Loucy (cell line): ENCODE results near the gene NUTM2A.
"Not testable (repeated sequence)": the region's sequence is repeated elsewhere in the genome, so short reads cannot be mapped to it uniquely, and the experiment has no call there.

Experiments used
- EZH2phosphoT487 ChIP-seq: fragments of 200-600 bp; IDR thresholded peaks from 2 replicates; pipeline ENCODE4 v1.6.1; 2018; ENCODE audit warnings: antibody characterized with exemption, mild to moderate bottlenecking, moderate library complexity, borderline replicate concordance
- TF ChIP-seq, protein P1 (sequence below): fragments of 200-600 bp; sonication (generic); conservative IDR thresholded peaks from 2 replicates; pipeline ENCODE4 v1.5.1; 2014; ENCODE audit warnings: mild to moderate bottlenecking, antibody characterized with exemption, low read length

DNA sequence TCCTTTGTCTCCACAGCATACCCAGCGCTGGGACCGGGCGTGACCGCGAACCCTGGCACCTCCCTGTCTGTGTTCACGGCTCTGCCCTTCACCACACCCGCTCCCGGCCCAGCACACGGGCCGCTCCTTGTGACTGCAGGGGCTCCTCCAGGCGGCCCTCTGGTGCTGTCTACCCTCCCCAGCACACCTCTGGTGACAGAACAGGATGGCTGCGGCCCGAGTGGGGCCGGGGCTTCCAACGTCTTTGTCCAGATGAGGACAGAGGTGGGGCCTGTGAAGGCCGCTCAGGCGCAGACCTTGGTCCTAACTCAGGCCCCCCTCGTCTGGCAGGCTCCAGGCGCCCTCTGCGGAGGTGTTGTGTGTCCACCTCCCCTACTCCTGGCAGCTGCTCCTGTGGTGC is 3.0 kb downstream of the NUTM2A start:
- TF ChIP-seq, protein P1, sequence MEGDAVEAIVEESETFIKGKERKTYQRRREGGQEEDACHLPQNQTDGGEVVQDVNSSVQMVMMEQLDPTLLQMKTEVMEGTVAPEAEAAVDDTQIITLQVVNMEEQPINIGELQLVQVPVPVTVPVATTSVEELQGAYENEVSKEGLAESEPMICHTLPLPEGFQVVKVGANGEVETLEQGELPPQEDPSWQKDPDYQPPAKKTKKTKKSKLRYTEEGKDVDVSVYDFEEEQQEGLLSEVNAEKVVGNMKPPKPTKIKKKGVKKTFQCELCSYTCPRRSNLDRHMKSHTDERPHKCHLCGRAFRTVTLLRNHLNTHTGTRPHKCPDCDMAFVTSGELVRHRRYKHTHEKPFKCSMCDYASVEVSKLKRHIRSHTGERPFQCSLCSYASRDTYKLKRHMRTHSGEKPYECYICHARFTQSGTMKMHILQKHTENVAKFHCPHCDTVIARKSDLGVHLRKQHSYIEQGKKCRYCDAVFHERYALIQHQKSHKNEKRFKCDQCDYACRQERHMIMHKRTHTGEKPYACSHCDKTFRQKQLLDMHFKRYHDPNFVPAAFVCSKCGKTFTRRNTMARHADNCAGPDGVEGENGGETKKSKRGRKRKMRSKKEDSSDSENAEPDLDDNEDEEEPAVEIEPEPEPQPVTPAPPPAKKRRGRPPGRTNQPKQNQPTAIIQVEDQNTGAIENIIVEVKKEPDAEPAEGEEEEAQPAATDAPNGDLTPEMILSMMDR = not testable (repeated sequence)
- not testable (repeated sequence) for TF ChIP-seq EZH2phosphoT487
